GM12801 (cell line): ENCODE results near the gene ITPK1.

Source experiments
- TF ChIP-seq, protein P1 (sequence below): IDR thresholded peaks from one replicate; pipeline ENCODE4 v1.5.1; 2011; ENCODE audit warnings: control low read depth; ENCODE audit not compliant: insufficient read length; ENCODE audit errors: extremely low read depth

Gene ITPK1

DNA sequence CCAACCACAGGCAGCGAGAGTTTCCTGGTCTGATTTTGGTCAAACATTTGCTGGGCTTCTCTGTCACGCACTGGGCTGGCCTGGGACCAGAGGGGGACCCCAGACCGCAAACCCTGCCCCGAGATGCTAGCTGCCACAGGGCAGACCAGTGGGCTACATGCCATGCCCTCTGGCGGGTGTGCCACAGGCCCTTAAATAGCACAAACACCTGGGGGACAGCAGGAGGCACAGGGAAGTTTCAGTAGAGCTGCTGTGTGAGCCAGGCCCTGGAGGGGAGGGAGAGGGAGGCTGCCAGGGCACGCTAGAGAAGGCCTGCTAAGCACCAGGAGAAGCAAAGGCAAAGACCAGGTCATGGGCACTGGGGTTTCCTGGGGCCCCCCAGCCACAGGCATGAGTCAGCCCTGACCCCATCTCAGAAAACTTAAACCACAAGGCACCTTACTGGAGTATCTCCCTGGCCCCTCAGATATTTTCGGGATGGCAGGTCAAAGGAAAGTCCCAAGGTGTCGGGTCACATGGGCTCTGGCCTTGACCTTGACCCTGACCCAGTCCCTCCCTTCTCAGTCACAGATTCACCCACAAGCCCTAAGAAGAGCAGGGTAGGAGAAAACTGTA lies 29.2 kb downstream of the ITPK1 start:
- TF ChIP-seq, protein P1, sequence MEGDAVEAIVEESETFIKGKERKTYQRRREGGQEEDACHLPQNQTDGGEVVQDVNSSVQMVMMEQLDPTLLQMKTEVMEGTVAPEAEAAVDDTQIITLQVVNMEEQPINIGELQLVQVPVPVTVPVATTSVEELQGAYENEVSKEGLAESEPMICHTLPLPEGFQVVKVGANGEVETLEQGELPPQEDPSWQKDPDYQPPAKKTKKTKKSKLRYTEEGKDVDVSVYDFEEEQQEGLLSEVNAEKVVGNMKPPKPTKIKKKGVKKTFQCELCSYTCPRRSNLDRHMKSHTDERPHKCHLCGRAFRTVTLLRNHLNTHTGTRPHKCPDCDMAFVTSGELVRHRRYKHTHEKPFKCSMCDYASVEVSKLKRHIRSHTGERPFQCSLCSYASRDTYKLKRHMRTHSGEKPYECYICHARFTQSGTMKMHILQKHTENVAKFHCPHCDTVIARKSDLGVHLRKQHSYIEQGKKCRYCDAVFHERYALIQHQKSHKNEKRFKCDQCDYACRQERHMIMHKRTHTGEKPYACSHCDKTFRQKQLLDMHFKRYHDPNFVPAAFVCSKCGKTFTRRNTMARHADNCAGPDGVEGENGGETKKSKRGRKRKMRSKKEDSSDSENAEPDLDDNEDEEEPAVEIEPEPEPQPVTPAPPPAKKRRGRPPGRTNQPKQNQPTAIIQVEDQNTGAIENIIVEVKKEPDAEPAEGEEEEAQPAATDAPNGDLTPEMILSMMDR: no peak

DNA sequence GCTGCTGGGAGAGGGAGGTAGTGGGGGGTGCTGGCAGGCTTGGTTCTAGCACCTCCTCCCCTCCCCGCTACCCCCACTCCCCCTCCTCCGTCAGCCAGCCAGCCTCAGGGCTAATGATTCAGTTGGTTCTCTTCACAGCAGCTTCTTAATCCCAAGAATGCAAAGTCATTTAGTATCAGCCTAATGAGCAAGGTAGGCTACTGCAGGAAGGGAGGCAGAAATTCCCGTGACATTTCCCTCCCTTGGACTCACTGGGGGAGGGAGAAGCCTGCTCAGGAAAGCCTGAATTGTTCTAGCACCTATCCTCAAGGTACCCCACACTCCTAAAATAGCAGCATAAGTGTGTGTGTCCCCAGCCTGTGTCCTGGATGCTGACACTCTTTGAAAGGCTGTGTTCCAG lies 29.8 kb downstream of the ITPK1 start:
- TF ChIP-seq, protein P1: no peak

DNA sequence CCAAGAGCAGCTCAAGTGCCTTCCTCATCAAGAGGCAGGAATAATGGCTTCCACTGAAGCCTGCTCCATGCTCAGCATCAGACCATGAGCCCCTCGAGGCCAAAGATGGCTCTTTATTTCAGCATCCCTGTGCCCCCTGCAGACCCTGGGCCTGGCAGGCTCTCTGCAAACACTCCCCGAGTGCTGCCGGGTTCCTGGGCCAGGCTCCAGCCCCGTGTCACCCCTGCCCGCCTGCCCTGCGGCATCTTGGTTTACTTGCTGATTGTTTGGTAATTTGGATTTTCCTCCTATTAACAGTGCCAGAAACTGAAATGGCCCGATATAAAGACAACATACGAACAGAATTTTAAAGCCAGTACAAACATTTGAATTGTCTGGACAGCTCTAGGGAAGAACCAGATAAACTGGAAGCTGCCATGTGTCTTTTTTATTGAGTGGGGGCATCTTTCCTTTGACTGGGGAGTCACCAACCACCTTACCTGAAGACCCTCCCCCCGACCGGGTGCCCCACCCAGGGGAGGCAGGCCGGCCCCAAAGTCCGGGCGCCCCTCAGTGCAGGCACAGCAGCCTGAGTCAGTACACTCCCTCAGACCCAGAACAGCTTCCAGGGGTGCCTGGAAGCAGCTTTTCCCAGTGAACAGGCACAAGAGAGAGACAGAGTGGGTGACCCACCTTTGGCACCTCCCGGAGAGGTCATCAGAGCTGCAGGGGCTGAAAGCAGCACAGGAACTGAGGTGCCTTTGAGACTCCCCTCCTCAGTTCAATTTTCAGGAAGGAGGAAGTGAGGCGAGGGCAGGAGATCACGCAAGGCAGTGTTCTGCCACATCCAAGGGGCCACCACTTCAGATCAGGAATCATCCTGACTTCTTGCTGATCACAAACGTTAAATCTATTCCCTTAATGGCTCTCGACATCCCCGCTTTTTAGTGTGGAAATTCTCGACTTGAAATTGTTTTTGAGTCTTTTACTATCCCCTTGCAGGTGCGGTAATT lies 30.6 kb downstream of the ITPK1 start:
- TF ChIP-seq, protein P1: no peak

DNA sequence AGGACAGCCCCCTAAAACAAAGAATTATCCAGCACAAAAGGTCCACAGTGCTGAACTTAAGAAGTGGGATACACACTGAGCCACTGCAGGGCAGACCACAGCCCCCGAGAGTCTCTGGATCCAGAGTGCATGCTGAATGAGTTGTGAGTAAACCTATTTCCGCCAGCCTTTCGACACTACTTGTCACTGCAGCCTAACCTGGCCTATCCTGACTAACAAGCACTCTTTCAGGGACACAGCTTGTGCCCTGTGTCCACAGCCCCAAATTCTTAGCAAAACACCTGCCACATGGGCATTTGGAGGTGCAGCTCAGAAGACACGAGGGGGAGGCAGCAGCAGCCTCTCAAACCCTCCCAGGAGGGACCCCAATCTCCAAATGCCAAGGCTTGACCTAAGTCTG lies 31.3 kb downstream of the ITPK1 start:
- TF ChIP-seq, protein P1: no peak

DNA sequence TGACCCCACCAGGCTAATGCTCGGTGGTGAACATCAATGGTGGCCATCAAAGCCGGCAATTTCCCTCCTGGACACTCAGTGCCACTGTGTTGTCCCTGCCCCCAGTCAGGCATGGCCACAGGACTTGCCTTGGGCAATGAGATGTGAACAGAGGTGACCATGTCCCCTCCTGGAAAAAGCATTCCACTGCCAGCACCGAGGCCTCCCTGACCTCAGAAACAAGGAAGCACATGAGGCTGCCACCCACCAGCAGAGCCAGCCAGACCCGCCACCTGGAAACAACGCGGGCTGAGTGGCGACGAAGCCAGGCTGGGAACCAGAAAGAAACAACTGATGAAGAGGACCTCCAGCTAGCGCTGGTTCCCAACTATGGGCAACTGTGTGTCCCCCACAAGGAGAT lies 31.8 kb downstream of the ITPK1 start:
- TF ChIP-seq, protein P1: no peak

DNA sequence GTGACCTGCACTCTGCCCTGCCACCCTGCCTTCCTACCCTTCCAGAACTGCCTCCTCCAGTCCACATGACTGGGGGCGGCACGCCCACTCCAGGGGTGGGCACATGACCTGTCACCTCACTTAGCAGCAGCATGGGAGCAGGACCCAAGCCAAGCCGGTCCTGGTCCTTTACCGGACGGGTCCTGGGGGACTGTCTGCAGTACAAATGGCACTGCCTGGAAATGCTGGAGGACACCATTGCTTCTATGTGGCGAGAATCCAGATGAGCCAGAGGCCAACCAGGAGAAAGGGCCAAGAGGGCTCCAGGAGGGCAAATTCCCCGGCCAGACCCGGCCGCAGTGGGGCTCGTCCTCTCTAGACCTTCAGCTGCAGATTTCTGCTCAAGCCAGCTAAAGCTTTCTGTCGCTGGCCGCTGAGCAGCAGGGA lies 33.1 kb downstream of the ITPK1 start:
- TF ChIP-seq, protein P1: no peak

DNA sequence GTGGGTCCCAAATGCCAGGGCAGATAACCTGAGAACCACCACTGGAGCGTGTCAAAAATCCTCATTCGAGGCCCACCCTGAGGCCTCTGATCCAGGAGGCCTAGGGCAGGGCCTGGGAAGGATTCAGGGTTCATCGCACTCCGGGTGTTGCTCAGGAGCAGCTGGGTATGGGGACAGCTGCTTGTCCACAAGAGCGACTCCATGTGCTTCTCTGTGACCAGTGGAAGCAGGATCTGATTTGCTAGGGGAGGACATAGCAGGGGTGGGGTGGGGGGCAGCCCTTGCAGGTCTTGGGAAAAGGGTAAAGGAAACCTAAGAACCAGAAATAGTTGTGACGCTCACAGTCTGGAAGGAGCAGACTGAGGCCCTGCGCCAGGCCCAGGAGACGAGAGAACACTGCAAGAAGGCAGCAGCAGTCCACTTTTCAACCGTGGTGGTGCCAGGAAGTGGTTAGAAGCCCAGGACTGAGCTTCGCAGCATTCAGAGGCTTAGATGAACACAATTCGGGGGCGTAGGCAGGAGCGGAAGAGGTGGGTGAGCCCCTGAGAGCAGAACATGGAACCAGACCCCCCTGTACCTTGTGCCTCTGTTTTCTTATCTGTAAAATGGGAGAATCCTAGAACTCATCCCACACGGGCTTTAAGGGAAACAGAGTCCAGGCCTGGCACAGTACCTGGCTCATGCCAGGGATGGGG lies 33.7 kb downstream of the ITPK1 start:
- TF ChIP-seq, protein P1: no peak
